ENCODE results near the gene CXCL13. TPM values are rescaled to one million over a fixed set of nuclear protein-coding genes. Genes with fewer than 3 reads are reported as not detected.

Gene CXCL13
- total RNA-seq, 2 donors from 2014 or later: not detected

- H3K27me3 ChIP-seq: no peaks in the 10 kb centered on the region
- H3K36me3 ChIP-seq: no peaks in the 10 kb centered on the region
- no peak for DNase-seq (ENCODE audit: low spot score)
- no peak for TF ChIP-seq CTCF (IDR thresholded peaks at IDR 0.05)
- H3K4me1 ChIP-seq: no peaks in the 10 kb centered on the region
- H3K9me3 ChIP-seq: no peaks in the 10 kb centered on the region
- no peak overlapping the region for H3K27ac ChIP-seq
- H3K4me3 ChIP-seq: no peak overlapping the region
Observed at GRCh38 chr4:77586951-77587383, 18.7 kb upstream of the CXCL13 start.

- Histone ChIP-seq H3K9me3 (no peaks in the 10 kb centered on the region), H3K27ac (no peak overlapping the region), H3K27me3 (no peaks in the 10 kb centered on the region), H3K4me1 (no peaks in the 10 kb centered on the region), H3K4me3 (no peak overlapping the region), H3K36me3 (no peaks in the 10 kb centered on the region)
- DNase-seq (ENCODE audit: low spot score): no peak
- TF ChIP-seq CTCF (IDR thresholded peaks at IDR 0.05): no peak
Observed at GRCh38 chr4:77590482-77590881, 15.1 kb upstream of the CXCL13 start.

GRCh38 chr4:77591532-77591931, 14.1 kb upstream of the CXCL13 start:
- no peaks in the 10 kb centered on the region for H3K36me3 ChIP-seq
- no peak overlapping the region for H3K4me3 ChIP-seq
- H3K27me3 ChIP-seq: no peaks in the 10 kb centered on the region
- H3K9me3 ChIP-seq: no peaks in the 10 kb centered on the region
- TF ChIP-seq CTCF (IDR thresholded peaks at IDR 0.05): no peak
- no peak overlapping the region for H3K27ac ChIP-seq
- H3K4me1 ChIP-seq: no peaks in the 10 kb centered on the region
- no peak for DNase-seq (ENCODE audit: low spot score)

GRCh38 chr4:77593101-77593500, 12.5 kb upstream of the CXCL13 start:
- DNase-seq (ENCODE audit: low spot score): no peak
- no peaks in the 10 kb centered on the region for H3K9me3 ChIP-seq
- H3K27me3 ChIP-seq: no peaks in the 10 kb centered on the region
- H3K36me3 ChIP-seq: no peaks in the 10 kb centered on the region
- no peaks in the 10 kb centered on the region for H3K4me1 ChIP-seq
- no peak overlapping the region for H3K27ac ChIP-seq
- no peak overlapping the region for H3K4me3 ChIP-seq
- no peak for TF ChIP-seq CTCF (IDR thresholded peaks at IDR 0.05)

GRCh38 chr4:77593993-77594392, 11.6 kb upstream of the CXCL13 start:
- DNase-seq (ENCODE audit: low spot score): no peak
- no peak for TF ChIP-seq CTCF (IDR thresholded peaks at IDR 0.05)
- no peaks in the 10 kb centered on the region for H3K9me3 ChIP-seq
- no peak overlapping the region for H3K27ac ChIP-seq
- H3K4me3 ChIP-seq: no peak overlapping the region
- H3K27me3 ChIP-seq: no peaks in the 10 kb centered on the region
- no peaks in the 10 kb centered on the region for H3K36me3 ChIP-seq
- no peaks in the 10 kb centered on the region for H3K4me1 ChIP-seq

- Histone ChIP-seq H3K27ac (no peak overlapping the region), H3K9me3 (no peaks in the 10 kb centered on the region), H3K27me3 (no peaks in the 10 kb centered on the region), H3K4me1 (no peaks in the 10 kb centered on the region), H3K36me3 (no peaks in the 10 kb centered on the region), H3K4me3 (no peak overlapping the region)
- DNase-seq (ENCODE audit: low spot score): no peak
- TF ChIP-seq CTCF (IDR thresholded peaks at IDR 0.05): no peak
Observed at GRCh38 chr4:77595364-77595973, 10.2 kb upstream of the CXCL13 start.
